Activated naive CD4-positive, alpha-beta T cell treated with anti-CD3 and anti-CD28 coated beads, Interleukin-2, amount 50 U/mL, for 16 hours (primary cell): ENCODE results near the gene IKBKE.

Experiments used
- DNase-seq: peaks from one replicate; pipeline ENCODE4 v3.0.0-alpha.2; 2020

The IKBKE gene

GRCh38 chr1:206455666-206456344, 14.5 kb upstream of the IKBKE start:
- no peak for DNase-seq

- DNase-seq = no peak
Observed at GRCh38 chr1:206456577-206457370, 13.5 kb upstream of the IKBKE start.

- no peak for DNase-seq
Observed at GRCh38 chr1:206457408-206458120, 12.7 kb upstream of the IKBKE start.

GRCh38 chr1:206459703-206460102, 10.6 kb upstream of the IKBKE start:
- no peak for DNase-seq

- DNase-seq = no peak
Observed at GRCh38 chr1:206460836-206461426, 9.3 kb upstream of the IKBKE start.

- DNase-seq = peak; percentile 74
Observed at GRCh38 chr1:206461602-206462455, 8.4 kb upstream of the IKBKE start.

- DNase-seq = no peak
Observed at GRCh38 chr1:206463137-206463536, 7.1 kb upstream of the IKBKE start.

- DNase-seq = no peak
Observed at GRCh38 chr1:206463911-206464310, 6.4 kb upstream of the IKBKE start.

GRCh38 chr1:206464456-206464964, 5.8 kb upstream of the IKBKE start:
- no peak for DNase-seq

GRCh38 chr1:206465951-206466350, 4.3 kb upstream of the IKBKE start:
- no peak for DNase-seq

GRCh38 chr1:206466840-206467649, 3.2 kb upstream of the IKBKE start:
- no peak for DNase-seq

GRCh38 chr1:206467915-206468314, 2.4 kb upstream of the IKBKE start:
- DNase-seq = no peak

- no peak for DNase-seq
Observed at GRCh38 chr1:206468571-206468970, 1.7 kb upstream of the IKBKE start.

- peak; percentile 32 for DNase-seq
Observed at GRCh38 chr1:206469411-206469932, 804 bp upstream of the IKBKE start.

- peak; percentile 29 for DNase-seq
Observed at GRCh38 chr1:206470692-206471414, 577 bp downstream of the IKBKE start.

- DNase-seq = no peak
Observed at GRCh38 chr1:206471415-206471801, 1.1 kb downstream of the IKBKE start.

GRCh38 chr1:206472024-206472423, 1.7 kb downstream of the IKBKE start:
- peak; percentile 27 for DNase-seq

GRCh38 chr1:206472454-206472853, 2.2 kb downstream of the IKBKE start:
- no peak for DNase-seq

- DNase-seq = no peak
Observed at GRCh38 chr1:206472886-206473285, 2.6 kb downstream of the IKBKE start.

GRCh38 chr1:206476058-206476457, 5.8 kb downstream of the IKBKE start:
- DNase-seq = no peak
